ENCODE measurements around the gene FBLN2. TPM values are rescaled to one million over a fixed set of nuclear protein-coding genes. Genes with fewer than 3 reads are reported as not detected.

FBLN2 gene
- polyA plus RNA-seq, 1 donor (not counting 4 experiments of a cell fraction or from before 2014, with no cell fraction given): 0.72 TPM

DNA sequence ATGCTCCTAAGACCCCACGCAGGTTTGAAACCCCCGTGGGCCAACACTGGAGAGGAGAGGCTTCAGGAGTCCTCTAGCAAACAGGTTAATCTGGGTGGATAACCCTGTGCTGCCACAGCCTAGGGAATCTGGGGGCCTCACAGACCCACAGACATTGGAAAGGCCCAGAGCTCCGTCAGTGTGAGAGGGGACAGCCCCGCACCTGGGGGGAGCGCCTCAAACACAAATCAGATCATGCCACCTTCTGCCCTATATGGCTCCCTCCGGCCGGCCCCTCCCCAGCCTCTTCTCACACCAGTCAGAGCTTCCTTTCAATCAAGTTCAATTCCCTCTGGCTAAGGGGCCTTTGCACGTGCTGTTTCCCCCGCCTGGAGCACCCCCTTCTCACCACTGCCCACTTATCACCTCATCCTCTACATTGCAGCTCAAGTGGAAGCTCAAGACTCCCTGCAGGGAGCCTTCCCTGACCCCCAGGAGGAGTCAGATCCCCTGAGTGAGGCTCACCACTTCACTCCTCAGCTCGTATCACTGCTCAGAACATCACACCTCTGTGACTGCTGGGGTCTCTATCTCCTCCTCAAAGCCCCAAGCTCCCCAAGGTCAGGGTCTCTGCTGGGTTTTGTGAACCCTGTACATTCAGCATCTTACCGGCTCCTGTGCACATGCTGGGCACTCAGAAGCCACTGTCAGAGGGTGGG lies 24.1 kb downstream of the FBLN2 start:
- H3K4me1 ChIP-seq (ENCODE audit: control insufficient read depth, extremely low read depth, insufficient read depth, low read length): peaks cover 6% of the 10 kb centered on the region
- no peak for DNase-seq (ENCODE audit: low read depth, low spot score)

DNA sequence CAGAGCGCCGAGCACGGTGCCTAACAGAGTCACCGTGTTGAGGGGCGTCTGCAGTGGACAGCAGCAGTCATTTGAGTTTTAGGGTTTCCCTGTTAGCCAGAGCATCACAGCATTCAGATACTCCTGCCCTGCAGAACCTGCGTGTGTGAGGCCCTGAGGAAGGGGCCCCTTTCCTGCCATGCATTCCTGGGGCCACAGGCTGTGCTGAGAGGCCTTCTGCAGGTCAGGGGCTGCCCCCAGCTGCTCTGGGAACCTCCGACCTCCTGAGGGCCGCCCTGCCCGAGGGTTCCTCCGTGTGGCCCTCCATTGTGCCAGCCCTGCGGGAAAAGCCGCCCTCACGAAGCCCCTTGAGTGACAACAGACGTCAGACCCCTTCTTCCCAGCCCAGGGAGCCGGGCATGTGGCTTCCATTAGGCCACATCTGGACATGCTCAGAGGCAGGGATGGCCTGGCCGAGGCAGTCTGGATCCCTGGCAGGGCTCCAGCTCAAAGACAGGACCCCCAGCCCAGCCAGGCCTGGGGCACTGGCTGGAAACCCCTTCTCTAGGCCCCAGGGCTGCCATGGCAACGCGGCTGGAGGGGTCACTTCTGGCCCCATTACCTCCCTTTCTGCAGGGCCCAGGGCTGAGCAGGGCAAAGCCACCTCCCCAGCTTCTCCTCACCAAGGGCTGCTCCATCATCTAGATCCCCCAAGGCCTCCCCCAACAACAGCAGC lies 25.3 kb downstream of the FBLN2 start:
- H3K4me3 ChIP-seq (ENCODE audit: control insufficient read depth in 2 of 3, extremely low read depth in 1 of 3, insufficient read depth in 2 of 3, low read depth in 1 of 3, low read length in 3 of 3): no peak overlapping the region
- no peak overlapping the region for H3K27ac ChIP-seq (ENCODE audit: control insufficient read depth, insufficient read depth, low read length)
- no peak overlapping the region for H3K9ac ChIP-seq (ENCODE audit: control insufficient read depth, extremely low read depth, insufficient read depth, low read length)
- H2AFZ ChIP-seq (ENCODE audit: control insufficient read depth, low read length): no peak overlapping the region
- no peak overlapping the region for H3K4me2 ChIP-seq (ENCODE audit: control insufficient read depth, extremely low read depth, insufficient read depth, low read depth, low read length)
- no peaks in the 10 kb centered on the region for H4K20me1 ChIP-seq (ENCODE audit: control insufficient read depth, extremely low read depth, insufficient read depth, low read length)
- H3K9me3 ChIP-seq (ENCODE audit: control insufficient read depth, low read depth, low read length): no peaks in the 10 kb centered on the region
- H3K36me3 ChIP-seq (ENCODE audit: control insufficient read depth in 2 of 2, extremely low read depth in 1 of 2, insufficient read depth in 2 of 2, low read length in 2 of 2): no peaks in the 10 kb centered on the region
- no peaks in the 10 kb centered on the region for H3K79me2 ChIP-seq (ENCODE audit: control insufficient read depth, insufficient read depth, low read length)
- peaks cover 8% of the 10 kb centered on the region for H3K4me1 ChIP-seq (ENCODE audit: control insufficient read depth, extremely low read depth, insufficient read depth, low read length)
- FAIRE-seq (no peak), DNase-seq (ENCODE audit: low read depth, low spot score) (no peak)
- no peaks in the 10 kb centered on the region for H3K9me1 ChIP-seq (ENCODE audit: control insufficient read depth, extremely low read depth, insufficient read depth, low read length)
- dilution Hi-C loops (cut with MboI; ENCODE audit: extremely low pct_ligation_motif_present, low sequenced_read_pairs): no loop called here
- TF ChIP-seq, protein P1, sequence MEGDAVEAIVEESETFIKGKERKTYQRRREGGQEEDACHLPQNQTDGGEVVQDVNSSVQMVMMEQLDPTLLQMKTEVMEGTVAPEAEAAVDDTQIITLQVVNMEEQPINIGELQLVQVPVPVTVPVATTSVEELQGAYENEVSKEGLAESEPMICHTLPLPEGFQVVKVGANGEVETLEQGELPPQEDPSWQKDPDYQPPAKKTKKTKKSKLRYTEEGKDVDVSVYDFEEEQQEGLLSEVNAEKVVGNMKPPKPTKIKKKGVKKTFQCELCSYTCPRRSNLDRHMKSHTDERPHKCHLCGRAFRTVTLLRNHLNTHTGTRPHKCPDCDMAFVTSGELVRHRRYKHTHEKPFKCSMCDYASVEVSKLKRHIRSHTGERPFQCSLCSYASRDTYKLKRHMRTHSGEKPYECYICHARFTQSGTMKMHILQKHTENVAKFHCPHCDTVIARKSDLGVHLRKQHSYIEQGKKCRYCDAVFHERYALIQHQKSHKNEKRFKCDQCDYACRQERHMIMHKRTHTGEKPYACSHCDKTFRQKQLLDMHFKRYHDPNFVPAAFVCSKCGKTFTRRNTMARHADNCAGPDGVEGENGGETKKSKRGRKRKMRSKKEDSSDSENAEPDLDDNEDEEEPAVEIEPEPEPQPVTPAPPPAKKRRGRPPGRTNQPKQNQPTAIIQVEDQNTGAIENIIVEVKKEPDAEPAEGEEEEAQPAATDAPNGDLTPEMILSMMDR (optimal IDR thresholded peaks at IDR 0.05 in 1 of 3, IDR thresholded peaks at IDR 0.05 in 1 of 3, conservative IDR thresholded peaks at IDR 0.05 in 1 of 3; ENCODE audit: extremely low read depth in 1 of 3, insufficient read depth in 2 of 3, low read length in 3 of 3): no peak
- no peak for TF ChIP-seq EZH2 (IDR thresholded peaks at IDR 0.05; ENCODE audit: low read length)
- peaks cover 4% of the 10 kb centered on the region for H3K27me3 ChIP-seq (ENCODE audit: control insufficient read depth, extremely low read depth, insufficient read depth, low read length)

More for the DNA sequence above, 24.1 kb downstream of the FBLN2 start:
- Histone ChIP-seq H3K9ac (ENCODE audit: control insufficient read depth, extremely low read depth, insufficient read depth, low read length) (no peak overlapping the region), H3K4me2 (ENCODE audit: control insufficient read depth, extremely low read depth, insufficient read depth, low read depth, low read length) (no peak overlapping the region), H3K27me3 (ENCODE audit: control insufficient read depth, extremely low read depth, insufficient read depth, low read length) (peaks cover 7% of the 10 kb centered on the region), H2AFZ (ENCODE audit: control insufficient read depth, low read length) (no peak overlapping the region), H3K9me3 (ENCODE audit: control insufficient read depth, low read depth, low read length) (no peaks in the 10 kb centered on the region), H3K9me1 (ENCODE audit: control insufficient read depth, extremely low read depth, insufficient read depth, low read length) (no peaks in the 10 kb centered on the region), H3K79me2 (ENCODE audit: control insufficient read depth, insufficient read depth, low read length) (no peaks in the 10 kb centered on the region), H3K27ac (ENCODE audit: control insufficient read depth, insufficient read depth, low read length) (no peak overlapping the region), H4K20me1 (ENCODE audit: control insufficient read depth, extremely low read depth, insufficient read depth, low read length) (no peaks in the 10 kb centered on the region), H3K36me3 (ENCODE audit: control insufficient read depth in 2 of 2, extremely low read depth in 1 of 2, insufficient read depth in 2 of 2, low read length in 2 of 2) (no peaks in the 10 kb centered on the region), H3K4me3 (ENCODE audit: control insufficient read depth in 2 of 3, extremely low read depth in 1 of 3, insufficient read depth in 2 of 3, low read depth in 1 of 3, low read length in 3 of 3) (no peak overlapping the region)
- no peak for FAIRE-seq
- TF ChIP-seq, protein P1 (optimal IDR thresholded peaks at IDR 0.05 in 1 of 3, IDR thresholded peaks at IDR 0.05 in 1 of 3, conservative IDR thresholded peaks at IDR 0.05 in 1 of 3; ENCODE audit: extremely low read depth in 1 of 3, insufficient read depth in 2 of 3, low read length in 3 of 3): no peak
- TF ChIP-seq EZH2 (IDR thresholded peaks at IDR 0.05; ENCODE audit: low read length): no peak
- dilution Hi-C loops (cut with MboI; ENCODE audit: extremely low pct_ligation_motif_present, low sequenced_read_pairs): no loop called here

All from keratinocyte (primary cell).